Psoas muscle (tissue), 8 donors: ENCODE measurements around the gene C17orf75. TPM values are rescaled to one million over a fixed set of nuclear protein-coding genes. Genes with fewer than 3 reads are reported as not detected.

ENCODE experiments used
- ATAC-seq, 4 donors: fragments of 200-7000 bp; cut with Tn5 transposase; one replicate each; pipeline ENCODE4 v1.9.1; 2020; ENCODE audit warnings: moderate library complexity in 3 of 4, mild to moderate bottlenecking in 2 of 4
- DNase-seq, 2 donors: peaks; one replicate each; pipeline ENCODE4 v3.0.0-alpha.2; 2020
- H3K27ac ChIP-seq: fragments of 200-600 bp; one replicate; pipeline ENCODE4 v1.8.0; 2022
- H3K27me3 ChIP-seq, 3 donors: fragments of 200-600 bp in 1 of 3; one replicate each; pipeline versions ENCODE4 v1.6.1 to v1.8.0; 2013 to 2022; ENCODE audit warnings: low read length in 2 of 3, mild to moderate bottlenecking in 2 of 3, moderate library complexity in 1 of 3; ENCODE audit not compliant: insufficient read depth in 3 of 3
- H3K36me3 ChIP-seq, 2 donors: fragments of 200-600 bp in 1 of 2; one replicate each; pipeline versions ENCODE4 v1.6.1 to v1.8.0; 2013 to 2022; ENCODE audit warnings: low read depth in 1 of 2, mild to moderate bottlenecking in 1 of 2, moderate library complexity in 1 of 2; ENCODE audit not compliant: insufficient read depth in 1 of 2
- H3K4me1 ChIP-seq: fragments of 200-600 bp; one replicate; pipeline ENCODE4 v1.8.0; 2022
- H3K4me3 ChIP-seq: fragments of 200-600 bp; one replicate; pipeline ENCODE4 v1.8.0; 2022; ENCODE audit warnings: mild to moderate bottlenecking
- H3K9me3 ChIP-seq: fragments of 200-600 bp; one replicate; pipeline ENCODE4 v1.8.0; 2022
- WGBS, 3 donors: extraction: QIAGEN DNeasy Blood & Tissue Kit; methylation state at CpG; one replicate each; pipeline versions ENCODE4 v1.1.6 to v1.1.7; 2013; 5-methylcytosine and 5-hydroxymethylcytosine counted together
- intact Hi-C, 2 donors: fragments of 100-400 bp; cut with DNase I; formaldehyde crosslinking; loops; one replicate each; pipeline versions ENCODE4 v1.11.0 to v1.14.2; 2022
- polyA plus RNA-seq, 3 donors: library from polyadenylated mRNA; stranded (reverse); fragments of 200-250 nt; gene quantifications; one replicate each; pipeline ENCODE4 v1.2.3, GENCODE V29; 2013
- total RNA-seq, 4 donors: library from RNA; stranded (reverse); fragmentation: NEBNext Ultra II Directional in 2 of 4; extraction: Animal tissue kit (Norgen Biotek cat#: 25700) in 2 of 4; gene quantifications; one replicate each; pipeline versions ENCODE4 v1.2.1 to v1.2.4, GENCODE V29; 2021 to 2023
- TF ChIP-seq, protein P1 (sequence below): fragments of 200-600 bp; IDR thresholded peaks from one replicate; pipeline ENCODE4 v1.8.0; 2022; ENCODE audit warnings: antibody characterized with exemption
- donor health status: healthy with polysubstance abuse.
- donor health status: DM: no; HTN: no; CAD: no; lungs with moderate emphysema.
- donor health status: Bipolar disorder and iron deficiency.
- donor health status: healthy.
- donor health status: DM: yes; HTN: yes; CAD: no.
- donor health status: DM: no; HTN: no; CAD: no.
- donor health status: DM: no; HTN: no; CAD: no.
- donor health status: DM: yes; HTN: yes; CAD: no.

Gene C17orf75
- total and polyA plus RNA-seq, 7 donors, result 6.1 to 17.8 (median 14.6) TPM

DNA sequence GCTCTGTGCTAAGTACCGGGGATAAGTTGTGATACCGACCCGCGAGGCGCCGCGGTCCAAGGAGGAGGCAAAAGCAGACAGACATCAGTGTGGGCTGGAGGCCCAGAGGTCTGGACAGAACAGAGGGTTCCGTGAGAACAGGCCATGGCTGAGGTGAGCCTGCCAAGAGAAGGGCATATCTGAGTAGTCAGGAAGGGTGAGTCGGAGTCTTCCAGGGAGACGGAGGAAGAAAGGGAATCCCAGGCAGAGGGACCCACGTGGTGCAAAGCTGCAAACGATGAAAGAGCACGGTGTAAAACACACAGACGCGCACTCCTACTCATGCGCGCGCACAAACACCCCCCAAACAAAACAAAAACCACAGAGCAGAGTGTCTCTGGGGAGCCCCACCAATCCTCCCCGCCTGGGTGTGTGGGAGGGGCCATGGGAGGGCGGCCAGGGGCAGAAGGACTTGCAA, 58.2 kb downstream of the C17orf75 start:
- ATAC-seq (no peak), DNase-seq (no peak)
- Histone ChIP-seq H3K27ac (no peak overlapping the region), H3K4me3 (no peak overlapping the region), H3K4me1 (no peaks in the 10 kb centered on the region), H3K27me3 (peaks cover 0 to 3% (median 0%) of the 10 kb centered on the region in 3 donors), H3K9me3 (no peaks in the 10 kb centered on the region), H3K36me3 (no peaks in the 10 kb centered on the region)
- intact Hi-C loops, result no loop called here
- WGBS, 3 donors, result 67 to 75% (median 68%) methylated on average over 19 to 20 of the region's 20 CpGs
- TF ChIP-seq, protein P1, sequence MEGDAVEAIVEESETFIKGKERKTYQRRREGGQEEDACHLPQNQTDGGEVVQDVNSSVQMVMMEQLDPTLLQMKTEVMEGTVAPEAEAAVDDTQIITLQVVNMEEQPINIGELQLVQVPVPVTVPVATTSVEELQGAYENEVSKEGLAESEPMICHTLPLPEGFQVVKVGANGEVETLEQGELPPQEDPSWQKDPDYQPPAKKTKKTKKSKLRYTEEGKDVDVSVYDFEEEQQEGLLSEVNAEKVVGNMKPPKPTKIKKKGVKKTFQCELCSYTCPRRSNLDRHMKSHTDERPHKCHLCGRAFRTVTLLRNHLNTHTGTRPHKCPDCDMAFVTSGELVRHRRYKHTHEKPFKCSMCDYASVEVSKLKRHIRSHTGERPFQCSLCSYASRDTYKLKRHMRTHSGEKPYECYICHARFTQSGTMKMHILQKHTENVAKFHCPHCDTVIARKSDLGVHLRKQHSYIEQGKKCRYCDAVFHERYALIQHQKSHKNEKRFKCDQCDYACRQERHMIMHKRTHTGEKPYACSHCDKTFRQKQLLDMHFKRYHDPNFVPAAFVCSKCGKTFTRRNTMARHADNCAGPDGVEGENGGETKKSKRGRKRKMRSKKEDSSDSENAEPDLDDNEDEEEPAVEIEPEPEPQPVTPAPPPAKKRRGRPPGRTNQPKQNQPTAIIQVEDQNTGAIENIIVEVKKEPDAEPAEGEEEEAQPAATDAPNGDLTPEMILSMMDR, result no peak

GRCh38 chr17:32281011-32281451, 60.9 kb downstream of the C17orf75 start:
- intact Hi-C loops, result no loop called here
- no peak overlapping the region for H3K27ac ChIP-seq
- H3K9me3 ChIP-seq, result no peaks in the 10 kb centered on the region
- no peaks in the 10 kb centered on the region for H3K36me3 ChIP-seq
- ATAC-seq, result peak in 2 of 4 donors; percentile 20 to 37
- peak; percentile 52 to 66 for DNase-seq
- TF ChIP-seq, protein P1, result no peak
- no peak overlapping the region for H3K4me3 ChIP-seq
- 44 to 48% (median 47%) methylated on average over 8 to 9 of the region's 9 CpGs for WGBS, 3 donors
- peaks cover 0 to 3% (median 0%) of the 10 kb centered on the region in 3 donors for H3K27me3 ChIP-seq
- H3K4me1 ChIP-seq, result no peaks in the 10 kb centered on the region

DNA sequence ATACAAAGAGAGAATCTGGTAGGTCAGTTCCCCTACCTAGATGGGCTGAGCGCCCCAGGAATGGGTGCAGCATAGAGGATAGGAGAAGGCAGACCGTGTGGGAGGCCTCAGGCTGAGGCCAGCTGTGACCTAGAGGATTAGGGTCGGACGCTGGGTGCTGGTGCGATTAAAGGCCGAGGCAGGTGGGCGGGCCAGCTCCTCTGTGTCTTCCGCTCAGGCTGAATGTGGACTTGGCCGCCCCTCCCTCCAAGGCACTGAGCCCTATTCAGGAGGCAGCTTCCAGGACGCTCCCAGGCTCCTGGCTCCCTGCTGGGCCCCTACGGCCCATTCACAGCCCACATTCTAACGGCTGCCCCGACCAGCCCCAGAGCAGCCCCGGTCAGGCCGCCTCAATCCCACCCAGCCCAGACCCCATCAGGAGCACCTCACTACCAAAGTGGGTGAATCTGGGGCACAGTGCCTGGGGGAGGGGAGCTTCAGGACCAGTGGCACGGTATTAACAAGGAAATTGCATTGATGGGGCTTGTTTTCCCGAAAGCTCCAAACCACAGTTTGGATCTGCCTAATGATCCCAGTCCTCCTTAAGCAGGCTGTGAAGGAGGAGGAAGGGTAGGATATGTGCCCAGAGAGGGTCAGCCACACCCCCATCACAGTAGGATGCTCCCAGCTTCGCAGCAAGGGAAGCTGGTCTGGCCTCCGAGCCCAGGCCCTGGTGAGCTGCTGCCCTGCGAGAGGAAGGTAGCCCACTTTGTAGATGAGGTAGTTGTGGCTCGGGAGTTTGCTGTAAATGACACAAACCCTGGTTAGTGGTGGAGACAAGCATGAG, 61.9 kb downstream of the C17orf75 start:
- TF ChIP-seq, protein P1, result no peak
- Histone ChIP-seq H3K4me3 (no peak overlapping the region), H3K36me3 (no peaks in the 10 kb centered on the region), H3K27me3 (no peaks in the 10 kb centered on the region), H3K27ac (no peak overlapping the region), H3K9me3 (no peaks in the 10 kb centered on the region), H3K4me1 (no peaks in the 10 kb centered on the region)
- WGBS, 3 donors, result 71 to 75% (median 72%) methylated on average over 21 of the region's 21 CpGs
- intact Hi-C loops, result loop anchor here in 1 of 2 donors (5.0 kb wide), 1 partner anchor 32 kb away; no protein-coding TSS in a partner anchor
- ATAC-seq, result no peak
- no peak for DNase-seq

DNA sequence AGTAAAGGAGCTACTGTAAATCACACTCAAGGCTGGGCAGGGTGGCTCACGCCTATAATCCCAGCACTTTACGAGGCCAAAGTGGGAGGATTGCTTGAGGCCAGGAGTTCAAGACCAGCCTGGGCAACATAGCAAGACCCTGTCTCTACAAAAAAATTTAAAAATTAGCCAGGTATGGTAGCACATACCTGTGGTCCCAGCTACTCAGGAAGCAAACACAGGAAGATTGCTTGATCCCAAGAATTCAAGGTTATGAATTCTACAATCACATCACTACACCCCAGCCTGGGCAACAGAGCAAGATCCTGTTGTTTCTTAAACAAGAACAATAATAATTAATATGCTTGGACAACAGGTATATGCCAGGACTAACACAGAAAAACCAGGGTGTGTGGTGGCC, 63.2 kb downstream of the C17orf75 start:
- Histone ChIP-seq H3K36me3 (no peaks in the 10 kb centered on the region), H3K27me3 (peaks cover 0 to 3% (median 3%) of the 10 kb centered on the region in 3 donors), H3K9me3 (no peaks in the 10 kb centered on the region), H3K27ac (no peak overlapping the region), H3K4me3 (no peak overlapping the region), H3K4me1 (no peaks in the 10 kb centered on the region)
- WGBS, 3 donors, result 95 to 100% (median 96%) methylated on average over 2 of the region's 2 CpGs
- intact Hi-C loops, result loop anchor here in 1 of 2 donors (5.0 kb wide), 1 partner anchor 33 kb away; no protein-coding TSS in a partner anchor
- TF ChIP-seq, protein P1, result no peak
- no peak for ATAC-seq
- DNase-seq, result no peak

Other genes with a start within 250 kb of the C17orf75 start
- 10 to 100 TPM; 22.9 to 41.0 (median 35.1) TPM for gene RHOT1, start 199.7 kb downstream of the C17orf75 start, total RNA-seq
- 10 to 100 TPM; 26.4 to 32.0 (median 30.1) TPM for gene RHOT1, start 199.7 kb downstream of the C17orf75 start, polyA plus RNA-seq
- gene RHBDL3, start 76.3 kb downstream of the C17orf75 start, total RNA-seq, result under 1 TPM; 0.04 to 0.19 (median 0.12) TPM
- under 1 TPM in 2 of 3 donors, not detected in 1; 0.06 to 0.12 TPM for gene RHBDL3, start 76.3 kb downstream of the C17orf75 start, polyA plus RNA-seq
- gene ZNF207, start 8.0 kb upstream of the C17orf75 start, total RNA-seq, result 100 to 1,000 TPM in 1 of 4 donors, 10 to 100 TPM in 3; 60.9 to 136 (median 73.4) TPM
- 100 to 1,000 TPM in 1 of 3 donors, 10 to 100 TPM in 2; 62.2 to 134 (median 75.2) TPM for gene ZNF207, start 8.0 kb upstream of the C17orf75 start, polyA plus RNA-seq
- 100 to 1,000 TPM; 118 to 280 (median 207) TPM for gene PSMD11, start 102.3 kb upstream of the C17orf75 start, total RNA-seq
- gene PSMD11, start 102.3 kb upstream of the C17orf75 start, polyA plus RNA-seq, result 100 to 1,000 TPM; 152 to 326 (median 198) TPM
- gene CDK5R1, start 144.8 kb upstream of the C17orf75 start, total RNA-seq, result 1 to 10 TPM; 1.2 to 5.2 (median 2.5) TPM
- gene CDK5R1, start 144.8 kb upstream of the C17orf75 start, polyA plus RNA-seq, result 1 to 10 TPM in 2 of 3 donors, under 1 TPM in 1; 0.44 to 2.1 (median 1.1) TPM